T-helper 1 cell treated with Interleukin-12 subunit alpha and Interleukin-12 subunit beta and Interleukin-4 antibody, amounts not matched to agents 30 μg/mL and 1 μg/mL, for 36 hours (primary cell): ENCODE measurements around the gene PTDSS2.
"Not testable (repeated sequence)": the region's sequence is repeated elsewhere in the genome, so short reads cannot be mapped to it uniquely, and the experiment has no call there.

Experiments
- H3K27ac Mint-ChIP-seq: one replicate; pipeline ENCODE4 v1.8.0; 2021; ENCODE audit warnings: mild to moderate bottlenecking, mixed read lengths
- H3K27me3 Mint-ChIP-seq: one replicate; pipeline ENCODE4 v1.8.0; 2021; ENCODE audit warnings: low read depth, mixed read lengths
- H3K36me3 Mint-ChIP-seq: one replicate; pipeline ENCODE4 v1.8.0; 2021; ENCODE audit warnings: low read depth, mixed read lengths
- H3K4me1 Mint-ChIP-seq: one replicate; pipeline ENCODE4 v1.8.0; 2021; ENCODE audit warnings: low read depth, mixed read lengths
- H3K4me3 Mint-ChIP-seq: one replicate; pipeline ENCODE4 v1.8.0; 2021; ENCODE audit warnings: mild to moderate bottlenecking, moderate library complexity, mixed read lengths
- H3K9me3 Mint-ChIP-seq: one replicate; pipeline ENCODE4 v1.8.0; 2021; ENCODE audit warnings: mixed read lengths

PTDSS2 gene

GRCh38 chr11:516918-517685, 67.0 kb downstream of the PTDSS2 start:
- not testable (repeated sequence) for H3K27ac Mint-ChIP-seq, H3K9me3 Mint-ChIP-seq, H3K36me3 Mint-ChIP-seq, H3K27me3 Mint-ChIP-seq, H3K4me1 Mint-ChIP-seq, H3K4me3 Mint-ChIP-seq

- Mint-ChIP-seq H3K27ac (peak overlapping the region; percentile 86), H3K9me3 (no peaks in the 10 kb centered on the region), H3K36me3 (peaks cover 6% of the 10 kb centered on the region), H3K4me3 (peak overlapping the region; percentile 74), H3K27me3 (no peaks in the 10 kb centered on the region), H3K4me1 (peaks cover 2% of the 10 kb centered on the region)
Measured at GRCh38 chr11:518463-519202, 68.6 kb downstream of the PTDSS2 start.

- Mint-ChIP-seq H3K4me3 (no peak overlapping the region), H3K27me3 (no peaks in the 10 kb centered on the region), H3K4me1 (peaks cover 2% of the 10 kb centered on the region), H3K9me3 (no peaks in the 10 kb centered on the region), H3K36me3 (peaks cover 6% of the 10 kb centered on the region), H3K27ac (no peak overlapping the region)
Measured at GRCh38 chr11:520428-521176, 70.5 kb downstream of the PTDSS2 start.

GRCh38 chr11:521177-521688, 71.2 kb downstream of the PTDSS2 start:
- no peak overlapping the region for H3K4me3 Mint-ChIP-seq
- H3K27ac Mint-ChIP-seq = no peak overlapping the region
- H3K36me3 Mint-ChIP-seq = peaks cover 6% of the 10 kb centered on the region
- peaks cover 2% of the 10 kb centered on the region for H3K4me1 Mint-ChIP-seq
- no peaks in the 10 kb centered on the region for H3K27me3 Mint-ChIP-seq
- no peaks in the 10 kb centered on the region for H3K9me3 Mint-ChIP-seq

- no peaks in the 10 kb centered on the region for H3K4me1 Mint-ChIP-seq
- no peak overlapping the region for H3K4me3 Mint-ChIP-seq
- H3K9me3 Mint-ChIP-seq = no peaks in the 10 kb centered on the region
- H3K36me3 Mint-ChIP-seq = no peaks in the 10 kb centered on the region
- H3K27me3 Mint-ChIP-seq = no peaks in the 10 kb centered on the region
- H3K27ac Mint-ChIP-seq = no peak overlapping the region
Measured at GRCh38 chr11:526192-526591, 76.1 kb downstream of the PTDSS2 start.

GRCh38 chr11:528166-528814, 78.2 kb downstream of the PTDSS2 start:
- Mint-ChIP-seq H3K27me3 (no peaks in the 10 kb centered on the region), H3K9me3 (no peaks in the 10 kb centered on the region), H3K4me3 (no peak overlapping the region), H3K4me1 (no peaks in the 10 kb centered on the region), H3K36me3 (no peaks in the 10 kb centered on the region), H3K27ac (no peak overlapping the region)

GRCh38 chr11:528815-529727, 79.0 kb downstream of the PTDSS2 start:
- no peaks in the 10 kb centered on the region for H3K27me3 Mint-ChIP-seq
- H3K4me3 Mint-ChIP-seq = no peak overlapping the region
- H3K27ac Mint-ChIP-seq = no peak overlapping the region
- no peaks in the 10 kb centered on the region for H3K36me3 Mint-ChIP-seq
- no peaks in the 10 kb centered on the region for H3K4me1 Mint-ChIP-seq
- H3K9me3 Mint-ChIP-seq = no peaks in the 10 kb centered on the region

GRCh38 chr11:529728-530411, 79.8 kb downstream of the PTDSS2 start:
- Mint-ChIP-seq H3K4me1 (no peaks in the 10 kb centered on the region), H3K36me3 (no peaks in the 10 kb centered on the region), H3K9me3 (no peaks in the 10 kb centered on the region), H3K27ac (no peak overlapping the region), H3K27me3 (no peaks in the 10 kb centered on the region), H3K4me3 (no peak overlapping the region)

- Mint-ChIP-seq H3K36me3 (no peaks in the 10 kb centered on the region), H3K4me1 (peaks cover 2% of the 10 kb centered on the region), H3K27ac (no peak overlapping the region), H3K4me3 (no peak overlapping the region), H3K27me3 (peaks cover 2% of the 10 kb centered on the region), H3K9me3 (no peaks in the 10 kb centered on the region)
Measured at GRCh38 chr11:530960-531831, 81.1 kb downstream of the PTDSS2 start.

GRCh38 chr11:531919-532526, 81.9 kb downstream of the PTDSS2 start:
- H3K27ac Mint-ChIP-seq = no peak overlapping the region
- H3K4me3 Mint-ChIP-seq = no peak overlapping the region
- H3K27me3 Mint-ChIP-seq = peaks cover 3% of the 10 kb centered on the region
- no peaks in the 10 kb centered on the region for H3K36me3 Mint-ChIP-seq
- peaks cover 3% of the 10 kb centered on the region for H3K4me1 Mint-ChIP-seq
- no peaks in the 10 kb centered on the region for H3K9me3 Mint-ChIP-seq

GRCh38 chr11:532527-532985, 82.5 kb downstream of the PTDSS2 start:
- Mint-ChIP-seq H3K9me3 (no peaks in the 10 kb centered on the region), H3K4me1 (peaks cover 3% of the 10 kb centered on the region), H3K36me3 (no peaks in the 10 kb centered on the region), H3K27me3 (peaks cover 3% of the 10 kb centered on the region), H3K27ac (no peak overlapping the region), H3K4me3 (no peak overlapping the region)

GRCh38 chr11:532986-533585, 83.0 kb downstream of the PTDSS2 start:
- no peaks in the 10 kb centered on the region for H3K36me3 Mint-ChIP-seq
- H3K9me3 Mint-ChIP-seq = no peaks in the 10 kb centered on the region
- H3K27me3 Mint-ChIP-seq = peaks cover 3% of the 10 kb centered on the region
- H3K4me1 Mint-ChIP-seq = peaks cover 3% of the 10 kb centered on the region
- H3K27ac Mint-ChIP-seq = no peak overlapping the region
- no peak overlapping the region for H3K4me3 Mint-ChIP-seq
